GM21825 (cell line): ENCODE measurements around the gene WDFY3.

ENCODE experiments used
- ATAC-seq: cut with Tn5 transposase; IDR thresholded peaks from one replicate; pipeline ENCODE4 v1.9.1; 2021; ENCODE audit warnings: mild to moderate bottlenecking, moderate library complexity; ENCODE audit not compliant: unreplicated experiment

The WDFY3 gene

DNA sequence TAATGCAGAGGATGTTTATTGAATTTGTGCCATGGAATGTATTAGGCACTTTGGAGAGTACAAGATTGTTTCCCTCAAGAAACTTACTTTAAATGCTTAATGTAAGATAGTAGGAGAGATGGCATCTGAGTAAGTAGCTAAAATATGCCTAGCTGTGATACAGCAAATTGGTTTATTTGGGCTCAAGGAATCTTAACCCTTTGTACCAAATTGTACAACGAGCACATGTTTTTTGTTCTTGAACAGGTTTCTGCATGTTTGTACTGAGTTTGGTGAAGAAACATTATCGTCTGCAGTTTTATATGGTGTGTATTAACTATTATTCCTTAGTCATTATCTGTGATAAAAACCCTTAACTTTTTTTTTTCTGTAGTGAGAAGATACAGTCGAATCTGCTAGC, 334.9 kb downstream of the WDFY3 start:
- no peak for ATAC-seq

DNA sequence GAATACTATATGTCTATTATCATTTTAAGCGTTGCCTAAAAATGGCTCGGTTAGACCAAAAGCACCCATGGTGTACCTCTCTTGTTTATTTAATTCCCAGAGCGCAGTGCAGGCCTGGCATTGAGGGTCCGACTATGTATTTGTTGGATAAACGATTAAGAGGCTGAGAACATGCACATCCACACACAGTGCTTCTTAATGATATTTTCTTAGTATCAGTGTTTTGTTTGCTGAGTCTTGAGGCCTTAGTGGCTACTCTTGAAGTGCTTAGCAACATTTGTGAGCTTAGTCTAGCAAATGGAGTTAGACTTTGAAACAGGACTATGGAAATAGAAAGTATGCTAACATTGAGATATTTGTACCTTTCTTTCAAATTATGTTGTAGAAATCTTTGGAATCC, 339.8 kb downstream of the WDFY3 start:
- ATAC-seq, result no peak

DNA sequence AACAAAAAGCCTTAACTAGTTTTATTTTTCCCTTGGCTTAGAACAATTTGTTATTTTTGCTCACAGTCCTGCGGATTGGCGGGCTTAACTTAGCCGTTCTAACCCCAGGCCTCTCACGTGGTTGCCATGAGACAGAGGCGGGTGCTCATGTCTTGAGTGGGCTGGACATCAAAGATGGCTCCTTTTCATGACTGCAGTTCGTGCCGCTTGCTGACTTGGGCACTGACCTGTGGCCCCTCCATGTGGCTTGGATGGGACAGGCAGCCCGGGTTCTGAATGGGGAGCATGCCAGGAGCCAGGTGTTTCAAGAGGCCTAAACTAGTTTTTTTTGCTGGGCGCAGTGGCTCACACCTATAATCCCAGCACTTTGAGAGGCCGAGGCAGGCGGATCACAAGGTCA, 342.8 kb downstream of the WDFY3 start:
- no peak for ATAC-seq

DNA sequence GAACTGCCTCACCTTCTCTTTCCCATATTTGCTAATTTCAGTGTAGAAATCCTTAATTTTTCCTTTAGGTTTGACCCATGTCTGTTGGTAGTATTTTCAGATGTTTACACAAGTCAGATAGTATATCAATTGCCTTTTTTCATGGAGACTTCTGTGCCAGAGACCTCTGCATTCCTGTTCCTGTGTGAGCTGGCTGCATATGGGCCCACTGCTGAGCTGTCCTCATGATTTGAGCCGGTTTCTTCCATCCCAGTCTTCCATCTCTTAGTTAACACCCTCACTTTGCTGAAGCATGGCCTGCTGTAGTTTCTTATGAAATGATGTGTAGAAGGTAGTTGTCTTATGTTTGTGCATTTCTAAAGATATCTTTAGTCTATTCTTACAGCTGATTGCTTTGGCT, 343.5 kb downstream of the WDFY3 start:
- ATAC-seq, result no peak
